Endothelial cell of umbilical vein (primary cell): ENCODE measurements around the gene SLC47A2. TPM values are rescaled to one million over a fixed set of nuclear protein-coding genes. Genes with fewer than 3 reads are reported as not detected.

Experiments used
- BruUV-seq: library from RNA; stranded (reverse); fragments of 400-500 nt; replicated peaks from 2 replicates; lab custom pipeline; 2021; lab: Mats Ljungman, UMichigan
- CTCF ChIA-PET: fragments of 300-600, 350-600 bp; sonication (Branson Sonifier 250); formaldehyde crosslinking; loops from one replicate; lab custom pipeline; 2021; ENCODE audit warnings: antibody characterized with exemption, inconsistent platforms; lab: Charles Lee
- POLR2A ChIA-PET: fragments of 300-600, 350-600 bp; sonication (Branson Sonifier 250); formaldehyde crosslinking; loops from one replicate; lab custom pipeline; 2021; ENCODE audit warnings: antibody characterized with exemption, inconsistent platforms; lab: Charles Lee
- DNase-seq: peaks from one replicate; pipeline ENCODE4 v3.0.0-alpha.2; 2011; ENCODE audit warnings: low read depth, low spot score
- FAIRE-seq: peaks from 2 replicates; lab custom pipeline; 2011; peaks lifted over from hg19 to GRCh38; lab: Jason Lieb, UNC
- H2AFZ ChIP-seq: 2 replicates; pipeline ENCODE4 v1.6.0; 2012; ENCODE audit warnings: low read depth, low read length, control low read depth, inconsistent platforms
- H3K27ac ChIP-seq: 2 replicates; pipeline ENCODE4 v1.5.1; 2011; ENCODE audit warnings: low read depth, mild to moderate bottlenecking, control low read depth, low read length, moderate library complexity; ENCODE audit not compliant: insufficient read depth
- H3K27me3 ChIP-seq, 2 experiments: 2 replicates each; pipeline versions ENCODE4 v1.6.0 to v1.6.1; 2011; ENCODE audit warnings: low read length in 2 of 2, mixed read lengths in 1 of 2; ENCODE audit not compliant: control insufficient read depth in 2 of 2, insufficient read depth in 2 of 2
- H3K36me3 ChIP-seq, 2 experiments: 2 replicates in 1 of 2; 3 replicates in 1 of 2; pipeline ENCODE4 v1.5.1; 2011; ENCODE audit warnings: low read length in 2 of 2, mild to moderate bottlenecking in 1 of 2, moderate library complexity in 1 of 2; ENCODE audit not compliant: control insufficient read depth in 2 of 2, insufficient read depth in 2 of 2; ENCODE audit errors: extremely low read depth in 1 of 2
- H3K4me1 ChIP-seq: 3 replicates; pipeline ENCODE4 v1.5.1; 2011; ENCODE audit warnings: mild to moderate bottlenecking, low read length; ENCODE audit not compliant: control insufficient read depth, insufficient read depth; ENCODE audit errors: extremely low read depth
- H3K4me2 ChIP-seq: 2 replicates; pipeline ENCODE4 v1.6.1; 2011; ENCODE audit warnings: low read length, control low read depth, mixed read lengths; ENCODE audit not compliant: insufficient read depth
- H3K4me3 ChIP-seq, 3 experiments: fragments of 200-600 bp in 1 of 3; sonication (generic), shearing (Covaris generic) in 1 of 3; replicated peaks in 1 of 3; 2 replicates each; pipeline ENCODE4 v1.5.1; 2011 to 2016; ENCODE audit warnings: control low read depth in 3 of 3, low read length in 3 of 3, mild to moderate bottlenecking in 2 of 3, inconsistent platforms in 1 of 3, low read depth in 1 of 3, moderate library complexity in 1 of 3; ENCODE audit not compliant: insufficient read depth in 1 of 3
- H3K79me2 ChIP-seq: 2 replicates; pipeline ENCODE4 v1.6.0; 2012; ENCODE audit warnings: low read length, inconsistent platforms; ENCODE audit not compliant: control insufficient read depth, insufficient read depth
- H3K9ac ChIP-seq: replicated peaks from 2 replicates; pipeline ENCODE3; 2011; ENCODE audit warnings: low read length, control low read depth; ENCODE audit not compliant: insufficient read depth; ENCODE audit errors: extremely low read depth
- H3K9me1 ChIP-seq: replicated peaks from 3 replicates; pipeline ENCODE4 v1.6.0; 2011; ENCODE audit warnings: mild to moderate bottlenecking, low read length; ENCODE audit not compliant: control insufficient read depth, insufficient read depth; ENCODE audit errors: extremely low read depth
- H3K9me3 ChIP-seq: replicated peaks from 2 replicates; pipeline ENCODE4 v1.5.1; 2012; ENCODE audit warnings: low read length, inconsistent platforms; ENCODE audit not compliant: control insufficient read depth, insufficient read depth
- H4K20me1 ChIP-seq: replicated peaks from 2 replicates; pipeline ENCODE3; 2011; ENCODE audit warnings: mild to moderate bottlenecking, low read length; ENCODE audit not compliant: control insufficient read depth, insufficient read depth; ENCODE audit errors: extremely low read depth
- EZH2 ChIP-seq: IDR thresholded peaks from 2 replicates; pipeline ENCODE4 v1.6.1; 2012; ENCODE audit warnings: borderline replicate concordance, low read depth, mild to moderate bottlenecking, moderate library complexity, low read length, inconsistent platforms; ENCODE audit not compliant: severe bottlenecking
- FOS ChIP-seq: IDR thresholded peaks from 2 replicates; pipeline ENCODE4 v1.6.1; 2011; ENCODE audit warnings: mild to moderate bottlenecking, low read length, moderate library complexity, borderline replicate concordance; ENCODE audit not compliant: insufficient read depth
- GATA2 ChIP-seq: IDR thresholded peaks from 2 replicates; pipeline ENCODE4 v1.7.0; 2011; ENCODE audit warnings: low read depth, mild to moderate bottlenecking, moderate library complexity, mixed read lengths, low read length; ENCODE audit not compliant: insufficient read length, insufficient read depth
- JUN ChIP-seq: IDR thresholded peaks from 2 replicates; pipeline ENCODE4 v1.6.1; 2011; ENCODE audit warnings: borderline replicate concordance, low read depth; ENCODE audit not compliant: insufficient read length, insufficient read depth
- MYC ChIP-seq: IDR thresholded peaks from one replicate; pipeline ENCODE4 v1.6.1; 2011; ENCODE audit warnings: mild to moderate bottlenecking, low read depth, low read length
- POLR2A ChIP-seq: IDR thresholded peaks from 2 replicates; pipeline ENCODE4 v1.6.1; 2012; ENCODE audit warnings: low read depth, mild to moderate bottlenecking, control low read depth, low read length
- POLR2AphosphoS5 ChIP-seq: IDR thresholded peaks from 2 replicates; pipeline ENCODE4 v1.6.1; 2012; ENCODE audit warnings: low read depth, mild to moderate bottlenecking, control low read depth, low read length, moderate library complexity; ENCODE audit not compliant: insufficient read depth
- dilution Hi-C: fragments of 300-500 bp; cut with MboI; formaldehyde crosslinking; loops from one replicate; pipeline ENCODE4 v1.15.0; 2019; ENCODE audit warnings: low sequenced_read_pairs; ENCODE audit not compliant: extremely low pct_ligation_motif_present
- intact Hi-C: fragments of 100-400 bp; cut with micrococcal nuclease; formaldehyde crosslinking; loops from one replicate; pipeline ENCODE4 v1.10.0; 2022
- polyA plus RNA-seq, 4 experiments: library from polyadenylated mRNA; depleted of rRNA in 3 of 4; stranded (reverse) in 3 of 4; unstranded in 1 of 4; fragments of >200 nt; gene quantifications; 2 replicates each; pipeline versions ENCODE4 v1.2.1 to v1.2.3, GENCODE V29; 2011 to 2012; ENCODE audit warnings: missing spikeins in 1 of 4
- total RNA-seq: library from RNA; stranded (reverse); gene quantifications from 2 replicates; pipeline ENCODE4 v1.2.3, GENCODE V29; 2021
- TF ChIP-seq, protein P1 (sequence below): IDR thresholded peaks from 2 replicates; pipeline ENCODE4 v1.6.1; 2011; ENCODE audit not compliant: insufficient read depth, insufficient read length
- TF ChIP-seq, protein P2 (sequence below), 2 donors: IDR thresholded peaks; 1 replicate in 1 of 2; 2 replicates in 1 of 2; pipeline ENCODE4 v1.5.1; 2011; ENCODE audit warnings: low read length in 2 of 2, mild to moderate bottlenecking in 2 of 2, moderate library complexity in 2 of 2, control low read depth in 1 of 2, inconsistent platforms in 1 of 2, low read depth in 1 of 2; ENCODE audit not compliant: insufficient read depth in 1 of 2; ENCODE audit errors: extremely low read depth in 1 of 2

Gene SLC47A2
- total and polyA plus RNA-seq, 2 donors (not counting 3 experiments of a cell fraction or from before 2014, with no cell fraction given): not detected

DNA sequence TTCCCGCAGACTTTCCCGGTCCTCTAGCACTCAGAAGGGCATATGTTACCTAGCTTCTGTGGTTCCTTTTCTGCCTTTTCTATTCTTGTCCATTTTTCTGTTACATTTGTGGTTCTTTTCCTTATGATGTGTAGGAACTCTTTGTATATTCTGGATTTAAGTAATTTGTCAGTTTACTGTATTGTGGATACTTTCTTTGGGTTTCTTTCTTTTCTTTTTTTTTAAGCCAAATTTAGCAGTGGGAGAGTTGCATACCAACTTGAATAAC lies 67.2 kb downstream of the SLC47A2 start:
- no peaks in the 10 kb centered on the region for H4K20me1 ChIP-seq
- H3K4me1 ChIP-seq: peaks cover 26% of the 10 kb centered on the region
- POLR2A ChIA-PET: interaction anchor here (1.4 to 1.6 kb wide), 2 partner anchors 113 to 271 kb away, joined by 3 to 4 read pairs; no protein-coding TSS in a partner anchor
- H3K4me2 ChIP-seq: peak overlapping the region; percentile 93
- H3K9me1 ChIP-seq: no peaks in the 10 kb centered on the region
- no peak for FAIRE-seq
- peak overlapping the region; percentile 82 for H2AFZ ChIP-seq
- intact Hi-C loops (loop anchor here (1.0 to 10.0 kb wide), 4 partner anchors 46 to 135 kb away; no protein-coding TSS in a partner anchor), dilution Hi-C loops (no loop called here)
- no TSS peak for BruUV-seq
- CTCF ChIA-PET: interaction anchor here (1.2 to 4.1 kb wide), 13 partner anchors 11 to 286 kb away, joined by 3 to 51 read pairs (median 10); partner anchors contain the start of genes B9D1 and SLC47A1
- no peaks in the 10 kb centered on the region for H3K36me3 ChIP-seq
- H3K27ac ChIP-seq: no peak overlapping the region
- H3K27me3 ChIP-seq: no peaks in the 10 kb centered on the region
- H3K4me3 ChIP-seq: peak overlapping the region; percentile 16 to 97 (median 88)
- peak overlapping the region; percentile 55 for H3K9ac ChIP-seq
- TF ChIP-seq POLR2AphosphoS5 (no peak), MYC (no peak), POLR2A (no peak), JUN (no peak), EZH2 (no peak), GATA2 (no peak), FOS (no peak)
- TF ChIP-seq, protein P1, sequence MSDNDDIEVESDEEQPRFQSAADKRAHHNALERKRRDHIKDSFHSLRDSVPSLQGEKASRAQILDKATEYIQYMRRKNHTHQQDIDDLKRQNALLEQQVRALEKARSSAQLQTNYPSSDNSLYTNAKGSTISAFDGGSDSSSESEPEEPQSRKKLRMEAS: no peak
- TF ChIP-seq, protein P2, sequence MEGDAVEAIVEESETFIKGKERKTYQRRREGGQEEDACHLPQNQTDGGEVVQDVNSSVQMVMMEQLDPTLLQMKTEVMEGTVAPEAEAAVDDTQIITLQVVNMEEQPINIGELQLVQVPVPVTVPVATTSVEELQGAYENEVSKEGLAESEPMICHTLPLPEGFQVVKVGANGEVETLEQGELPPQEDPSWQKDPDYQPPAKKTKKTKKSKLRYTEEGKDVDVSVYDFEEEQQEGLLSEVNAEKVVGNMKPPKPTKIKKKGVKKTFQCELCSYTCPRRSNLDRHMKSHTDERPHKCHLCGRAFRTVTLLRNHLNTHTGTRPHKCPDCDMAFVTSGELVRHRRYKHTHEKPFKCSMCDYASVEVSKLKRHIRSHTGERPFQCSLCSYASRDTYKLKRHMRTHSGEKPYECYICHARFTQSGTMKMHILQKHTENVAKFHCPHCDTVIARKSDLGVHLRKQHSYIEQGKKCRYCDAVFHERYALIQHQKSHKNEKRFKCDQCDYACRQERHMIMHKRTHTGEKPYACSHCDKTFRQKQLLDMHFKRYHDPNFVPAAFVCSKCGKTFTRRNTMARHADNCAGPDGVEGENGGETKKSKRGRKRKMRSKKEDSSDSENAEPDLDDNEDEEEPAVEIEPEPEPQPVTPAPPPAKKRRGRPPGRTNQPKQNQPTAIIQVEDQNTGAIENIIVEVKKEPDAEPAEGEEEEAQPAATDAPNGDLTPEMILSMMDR (IDR thresholded peaks at IDR 0.05; ENCODE audit: extremely low read depth in 1 of 2, insufficient read depth in 1 of 2, low read depth in 1 of 2, low read length in 2 of 2): no peak
- no peaks in the 10 kb centered on the region for H3K9me3 ChIP-seq
- H3K79me2 ChIP-seq: peaks cover 16% of the 10 kb centered on the region
- no peak for DNase-seq
